SU-DHL-6 (cell line): ENCODE results near the gene NUP62.

Source experiments
- EZH2phosphoT487 ChIP-seq: fragments of 200-600 bp; sonication (generic), shearing (Covaris generic); conservative IDR thresholded peaks from 2 replicates; pipeline ENCODE4 v1.6.1; 2018; ENCODE audit warnings: mild to moderate bottlenecking, antibody characterized with exemption, low read length, moderate library complexity, mixed read lengths
- TF ChIP-seq, protein P1 (sequence below): fragments of 200-600 bp; sonication (generic); IDR thresholded peaks from one replicate; pipeline ENCODE4 v1.5.1; 2017; ENCODE audit warnings: antibody characterized with exemption, mild to moderate bottlenecking, low read length, moderate library complexity; ENCODE audit not compliant: insufficient read depth, poor library complexity, severe bottlenecking

DNA sequence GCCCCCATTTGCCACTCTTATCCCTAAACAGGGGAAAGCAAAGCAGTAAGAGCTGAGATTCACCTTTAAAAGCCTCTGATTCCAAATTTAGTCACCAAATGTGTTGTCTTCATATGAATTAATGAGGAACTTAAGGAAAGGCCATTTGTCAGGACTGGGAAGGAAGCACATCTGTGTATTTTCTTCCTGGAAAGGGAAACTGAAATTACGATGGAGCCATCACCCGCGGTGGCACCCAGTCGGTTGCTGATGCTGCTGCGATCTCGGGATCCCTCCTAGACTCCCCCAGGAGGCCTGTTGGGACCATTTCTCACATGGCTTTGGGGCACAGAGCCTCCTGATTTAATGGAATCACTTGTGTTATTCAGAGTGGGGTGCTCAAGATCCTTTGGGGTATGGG is 25.2 kb downstream of the NUP62 start:
- TF ChIP-seq, protein P1, sequence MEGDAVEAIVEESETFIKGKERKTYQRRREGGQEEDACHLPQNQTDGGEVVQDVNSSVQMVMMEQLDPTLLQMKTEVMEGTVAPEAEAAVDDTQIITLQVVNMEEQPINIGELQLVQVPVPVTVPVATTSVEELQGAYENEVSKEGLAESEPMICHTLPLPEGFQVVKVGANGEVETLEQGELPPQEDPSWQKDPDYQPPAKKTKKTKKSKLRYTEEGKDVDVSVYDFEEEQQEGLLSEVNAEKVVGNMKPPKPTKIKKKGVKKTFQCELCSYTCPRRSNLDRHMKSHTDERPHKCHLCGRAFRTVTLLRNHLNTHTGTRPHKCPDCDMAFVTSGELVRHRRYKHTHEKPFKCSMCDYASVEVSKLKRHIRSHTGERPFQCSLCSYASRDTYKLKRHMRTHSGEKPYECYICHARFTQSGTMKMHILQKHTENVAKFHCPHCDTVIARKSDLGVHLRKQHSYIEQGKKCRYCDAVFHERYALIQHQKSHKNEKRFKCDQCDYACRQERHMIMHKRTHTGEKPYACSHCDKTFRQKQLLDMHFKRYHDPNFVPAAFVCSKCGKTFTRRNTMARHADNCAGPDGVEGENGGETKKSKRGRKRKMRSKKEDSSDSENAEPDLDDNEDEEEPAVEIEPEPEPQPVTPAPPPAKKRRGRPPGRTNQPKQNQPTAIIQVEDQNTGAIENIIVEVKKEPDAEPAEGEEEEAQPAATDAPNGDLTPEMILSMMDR: no peak
- no peak for TF ChIP-seq EZH2phosphoT487
